HG03571 (cell line): Measurements from ENCODE around the gene ESPNL.

ENCODE experiments used
- ATAC-seq: cut with Tn5 transposase; IDR thresholded peaks from one replicate; pipeline ENCODE4 v1.9.1; 2021; ENCODE audit not compliant: unreplicated experiment

The ESPNL gene

DNA sequence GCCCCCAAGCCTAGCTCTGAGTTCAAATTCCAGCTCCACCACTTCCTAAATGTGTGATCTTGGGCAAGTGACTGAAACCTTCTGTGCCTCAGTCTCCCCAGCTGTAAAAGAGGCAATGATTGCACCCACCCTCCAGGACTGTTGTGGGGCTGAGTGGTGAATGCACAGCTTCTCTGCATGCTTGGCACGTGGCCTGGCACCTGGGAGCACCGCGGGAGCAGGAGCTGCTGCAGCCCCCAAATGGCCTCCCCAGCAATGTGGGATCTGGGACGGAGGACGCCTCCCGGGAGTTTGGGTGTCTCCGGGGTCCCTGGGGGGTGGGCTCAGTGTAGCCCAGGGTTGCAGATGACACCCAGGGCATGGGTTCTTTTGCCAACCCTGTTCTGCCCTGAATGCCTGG is 39.9 kb downstream of the ESPNL start:
- ATAC-seq, result no peak

DNA sequence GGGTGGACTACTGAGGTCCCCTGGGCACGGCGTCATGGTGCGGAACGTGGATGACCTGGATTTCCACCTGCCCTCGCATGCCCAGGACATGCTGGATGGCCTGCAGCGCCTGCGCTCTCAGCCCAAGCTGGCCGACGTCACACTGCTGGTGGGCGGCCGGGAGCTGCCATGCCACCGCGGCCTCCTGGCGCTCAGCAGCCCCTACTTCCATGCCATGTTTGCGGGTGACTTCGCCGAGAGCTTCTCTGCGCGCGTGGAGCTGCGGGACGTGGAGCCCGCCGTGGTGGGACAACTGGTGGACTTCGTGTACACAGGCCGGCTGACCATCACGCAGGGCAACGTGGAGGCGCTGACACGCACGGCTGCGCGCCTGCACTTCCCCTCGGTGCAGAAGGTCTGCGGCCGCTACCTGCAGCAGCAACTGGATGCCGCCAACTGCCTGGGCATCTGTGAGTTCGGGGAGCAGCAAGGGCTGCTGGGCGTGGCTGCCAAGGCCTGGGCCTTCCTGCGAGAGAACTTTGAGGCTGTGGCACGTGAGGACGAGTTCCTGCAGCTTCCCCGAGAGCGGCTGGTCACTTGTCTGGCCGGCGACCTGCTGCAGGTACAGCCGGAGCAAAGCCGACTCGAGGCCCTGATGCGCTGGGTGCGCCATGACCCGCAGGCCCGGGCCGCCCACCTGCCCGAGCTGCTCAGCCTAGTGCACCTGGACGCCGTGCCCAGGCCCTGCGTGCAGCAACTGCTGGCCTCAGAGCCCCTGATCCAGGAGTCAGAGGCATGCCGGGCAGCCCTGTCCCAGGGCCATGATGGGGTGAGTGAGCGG is 40.8 kb downstream of the ESPNL start:
- no peak for ATAC-seq

DNA sequence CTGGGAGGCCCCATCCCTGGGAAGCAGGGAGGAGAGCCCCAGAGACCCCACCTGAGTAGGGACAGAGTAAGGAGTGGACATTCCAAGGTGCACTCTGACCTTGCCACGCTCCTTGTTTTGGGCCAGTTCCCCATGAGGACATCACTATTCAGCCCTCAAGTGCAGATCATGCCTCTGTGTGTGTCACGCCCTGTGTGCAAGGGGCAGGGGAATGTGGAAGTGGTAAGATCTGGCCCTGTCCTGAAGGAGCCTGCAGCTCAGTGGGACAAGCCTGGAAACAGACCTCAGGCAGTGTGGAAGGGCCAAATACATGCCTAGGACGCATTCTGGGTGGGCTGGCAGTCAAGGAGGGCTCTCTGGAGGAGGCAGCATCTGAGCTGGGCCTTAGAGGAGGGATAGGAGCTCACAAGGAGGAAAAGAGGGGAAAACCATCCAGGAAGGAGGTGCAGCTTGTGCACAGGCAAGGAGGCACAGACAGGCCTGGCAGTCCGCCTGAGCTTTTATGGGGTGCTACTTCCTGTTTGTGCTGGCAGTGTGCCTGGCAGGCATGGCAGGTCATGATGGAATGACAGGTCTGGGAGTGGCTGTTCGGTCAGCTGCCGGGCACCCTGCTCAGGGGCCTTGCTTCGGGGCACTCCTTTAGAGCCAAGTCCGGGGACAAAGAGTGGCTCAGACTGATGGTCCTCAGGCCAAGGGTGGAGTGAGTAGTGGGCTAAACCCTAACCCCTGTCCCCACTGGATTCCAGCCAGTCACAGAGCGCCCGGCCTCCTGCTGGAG is 41.6 kb downstream of the ESPNL start:
- no peak for ATAC-seq

DNA sequence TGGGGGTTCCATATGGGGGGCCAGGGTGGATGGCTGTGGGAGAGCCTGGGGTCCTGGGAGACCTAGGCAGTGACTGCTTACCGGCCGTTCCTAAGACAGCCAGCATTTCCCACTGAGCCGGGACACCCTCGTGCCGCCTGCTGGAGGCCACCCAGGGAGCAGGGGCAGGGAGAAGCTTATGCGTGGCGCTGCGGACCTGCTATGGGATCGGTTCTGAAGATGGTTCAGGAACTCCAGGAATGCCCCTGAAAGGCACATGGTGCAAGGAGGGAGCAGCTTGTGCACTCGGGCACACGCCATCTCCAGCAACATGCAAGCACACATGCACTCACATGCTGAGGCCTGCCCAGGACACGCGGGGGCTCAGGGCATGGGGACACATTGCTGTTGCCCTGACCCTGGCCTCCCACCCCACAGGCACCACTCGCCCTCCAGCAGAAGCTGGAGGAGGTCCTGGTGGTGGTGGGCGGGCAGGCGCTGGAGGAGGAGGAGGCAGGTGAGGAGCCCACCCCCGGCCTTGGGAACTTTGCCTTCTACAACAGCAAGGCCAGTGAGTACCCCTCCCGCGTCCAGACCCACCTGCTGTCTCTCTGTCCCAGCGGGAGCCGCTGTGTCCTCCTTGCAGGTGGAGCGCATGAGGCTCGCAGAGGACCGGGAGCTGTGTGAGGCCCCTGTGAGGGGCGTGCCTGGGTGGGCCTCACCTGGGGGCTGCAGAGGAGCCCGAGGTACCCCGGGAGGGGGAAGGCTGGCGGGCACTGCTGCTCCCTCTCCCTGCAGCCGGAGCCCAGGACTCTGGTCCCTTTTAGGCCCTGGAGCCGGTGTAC is 42.5 kb downstream of the ESPNL start:
- no peak for ATAC-seq

DNA sequence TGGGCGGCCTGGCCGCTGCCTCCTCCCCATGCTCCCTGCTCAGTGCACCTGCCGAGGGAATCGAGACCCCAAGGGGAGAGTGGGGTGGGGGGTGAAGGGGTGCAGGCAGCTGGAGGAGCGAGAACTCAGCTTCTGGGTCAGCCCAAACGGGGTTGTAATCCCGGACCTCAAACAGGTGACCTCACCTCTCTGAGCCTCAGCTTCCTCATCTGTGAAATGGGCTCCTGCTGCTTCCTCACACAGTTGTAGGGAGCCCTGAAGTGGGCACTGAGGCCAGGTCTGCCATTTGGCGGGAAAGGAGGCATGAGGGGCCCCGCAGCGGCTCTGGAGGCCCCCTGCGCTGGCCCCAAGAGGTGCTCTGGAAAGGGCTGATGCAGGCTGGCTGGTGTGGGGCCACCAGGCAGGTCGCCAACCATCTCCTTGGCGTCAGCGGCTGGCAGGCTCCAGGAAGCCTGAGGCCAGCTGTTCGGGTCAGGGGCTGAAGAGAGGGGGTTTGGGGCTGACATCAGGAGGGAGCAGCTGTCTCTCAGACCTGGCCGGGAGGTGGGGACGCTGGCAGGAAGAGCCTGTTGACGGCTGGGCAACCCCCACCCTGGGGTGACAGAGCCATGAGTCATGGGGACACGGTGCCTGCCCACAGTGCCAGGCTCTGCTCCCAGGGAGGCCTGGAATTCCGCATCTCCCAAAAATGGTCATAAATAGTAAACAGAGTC is 43.3 kb downstream of the ESPNL start:
- no peak for ATAC-seq

DNA sequence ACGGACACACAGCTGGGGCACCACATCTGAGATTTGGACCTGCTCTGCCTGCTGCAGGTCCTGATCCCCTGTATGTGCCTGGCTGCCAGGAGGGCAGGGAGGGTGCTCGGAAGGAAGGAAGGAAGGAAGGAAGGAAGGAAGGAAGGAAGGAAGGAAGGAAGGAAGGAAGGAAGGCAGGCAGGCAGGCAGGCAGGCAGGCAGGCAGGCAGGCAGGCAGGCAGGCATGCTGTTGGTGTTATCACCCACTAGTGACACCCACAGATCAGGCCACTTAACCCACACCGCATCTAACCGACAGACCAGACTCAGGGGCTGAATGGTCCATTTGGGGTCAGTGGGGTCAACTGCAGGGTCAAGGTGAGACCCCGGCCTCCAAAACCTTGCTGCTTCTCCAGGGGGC is 44.1 kb downstream of the ESPNL start:
- ATAC-seq, result no peak

DNA sequence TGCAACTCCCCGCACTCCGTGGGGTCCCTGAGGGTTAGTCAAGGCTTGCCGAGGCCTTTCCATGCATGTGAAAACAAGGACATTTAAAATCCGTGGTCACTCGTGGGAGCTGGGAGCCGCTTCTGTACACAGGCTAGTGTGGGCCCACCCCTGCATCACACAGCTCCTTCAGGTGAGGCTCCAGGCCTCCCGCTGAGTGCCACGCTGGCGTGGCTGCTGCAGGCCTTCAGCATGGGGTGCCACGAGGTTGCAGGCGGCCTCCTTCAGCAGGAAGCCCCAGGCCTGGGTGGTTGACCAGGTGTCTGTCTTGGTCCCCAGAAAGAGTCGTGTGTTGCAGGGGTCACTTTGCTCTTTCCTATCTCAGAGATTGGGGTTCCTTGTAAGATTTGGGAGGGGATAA is 44.9 kb downstream of the ESPNL start:
- no peak for ATAC-seq

DNA sequence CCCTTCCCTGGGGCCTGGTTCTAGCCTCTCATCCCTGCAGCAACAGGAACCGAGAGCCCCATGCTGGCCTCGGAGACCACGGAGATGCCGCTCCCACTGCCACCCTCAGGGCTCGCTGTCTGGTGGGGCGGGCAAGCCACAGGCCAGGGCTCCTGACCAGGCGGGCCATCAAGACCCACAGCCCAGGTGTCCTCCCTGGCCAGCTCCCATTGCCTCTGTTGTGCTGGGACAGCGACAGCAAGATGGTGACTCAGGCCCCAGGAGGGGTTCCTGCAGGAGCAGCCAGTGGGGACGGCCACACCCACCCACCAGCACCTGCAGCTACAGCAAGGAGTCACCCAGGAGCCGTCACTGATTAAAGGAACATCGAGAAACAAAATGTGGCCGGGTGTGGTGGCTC is 45.7 kb downstream of the ESPNL start:
- no peak for ATAC-seq

DNA sequence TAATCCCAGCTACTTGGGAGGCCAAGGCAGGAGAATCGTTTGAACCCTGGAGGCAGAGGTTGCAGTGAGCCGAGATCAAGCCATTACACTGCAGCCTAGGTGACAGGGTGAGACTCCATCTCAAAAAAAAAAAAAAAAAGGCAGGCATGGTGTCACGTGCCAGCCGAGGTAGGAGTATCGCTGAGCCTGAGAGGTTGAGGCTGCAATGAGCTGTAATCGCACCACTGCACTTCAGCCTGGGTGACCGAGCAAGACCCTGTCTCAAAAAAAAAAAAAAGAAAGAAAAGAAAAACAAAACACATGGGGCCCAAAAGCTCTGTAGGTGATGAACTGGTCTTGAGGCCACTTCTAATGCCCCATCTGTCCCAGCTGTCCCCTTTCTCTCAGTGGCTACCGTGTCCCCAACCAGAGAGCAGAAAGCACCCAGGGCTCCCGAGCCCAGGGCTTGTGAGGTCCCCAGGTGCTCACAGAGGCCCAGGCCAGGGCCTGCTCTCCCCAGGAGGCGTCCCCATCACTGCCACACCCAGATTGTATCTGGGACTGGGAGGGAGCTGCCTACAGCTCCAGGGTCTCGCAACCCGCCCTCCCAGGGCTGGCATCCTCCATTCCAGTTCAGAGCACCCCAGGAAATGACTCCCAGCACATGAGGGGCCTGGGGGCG is 46.9 kb downstream of the ESPNL start:
- no peak for ATAC-seq

DNA sequence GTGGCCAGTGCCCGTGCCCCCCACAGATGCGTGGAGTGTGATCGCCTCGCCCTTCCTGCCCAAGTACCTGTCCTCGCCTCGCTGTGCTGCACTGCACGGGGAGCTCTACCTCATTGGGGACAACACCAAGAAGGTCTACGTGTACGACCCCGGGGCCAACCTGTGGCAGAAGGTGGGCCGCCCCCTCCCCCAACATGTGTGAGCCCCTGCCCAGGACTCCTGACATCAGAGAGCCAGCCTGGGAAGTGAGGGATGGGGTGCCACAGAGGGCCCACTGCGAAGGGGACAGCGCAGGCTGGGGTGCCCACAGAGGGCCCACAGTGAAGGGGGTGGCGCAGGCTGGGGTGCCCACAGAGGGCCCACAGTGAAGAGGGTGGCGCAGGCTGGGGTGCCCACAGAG is 48.8 kb downstream of the ESPNL start:
- ATAC-seq, result no peak

DNA sequence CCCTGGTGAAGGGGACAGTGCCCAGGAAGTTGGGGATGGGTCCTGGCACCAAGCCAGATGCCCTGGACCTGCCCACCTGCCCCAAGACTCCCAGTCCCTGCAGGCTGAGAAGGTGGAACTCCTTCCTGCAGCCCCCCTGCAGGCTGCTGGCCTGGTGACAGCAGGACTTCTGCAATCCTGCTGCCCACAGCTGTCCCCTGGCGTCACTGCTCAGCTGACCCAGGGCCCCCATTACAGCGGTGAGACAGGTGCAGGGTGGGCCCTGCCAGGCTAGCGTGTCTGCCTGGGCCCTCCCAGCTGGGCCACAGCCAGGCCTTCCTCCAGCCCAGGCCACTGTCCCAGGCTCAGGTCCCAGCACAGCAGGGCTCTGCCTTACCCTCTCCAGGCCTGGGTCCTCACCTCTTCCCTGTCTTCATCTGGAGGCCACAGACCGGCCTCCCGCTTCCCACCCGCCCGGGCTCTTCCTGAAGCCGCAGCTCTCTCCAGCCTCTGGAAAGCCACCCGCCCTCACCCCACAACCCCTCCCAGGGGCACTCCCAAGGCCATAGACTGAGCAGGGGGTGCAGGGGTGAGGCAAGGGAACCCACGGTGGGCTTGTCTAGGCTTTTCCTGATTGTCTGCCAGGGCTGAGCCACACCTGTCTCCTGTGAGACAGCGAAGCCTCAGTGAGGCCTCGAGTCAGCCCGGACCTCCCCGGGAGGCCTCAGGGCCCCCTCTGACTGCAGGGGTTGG is 49.9 kb downstream of the ESPNL start:
- no peak for ATAC-seq

DNA sequence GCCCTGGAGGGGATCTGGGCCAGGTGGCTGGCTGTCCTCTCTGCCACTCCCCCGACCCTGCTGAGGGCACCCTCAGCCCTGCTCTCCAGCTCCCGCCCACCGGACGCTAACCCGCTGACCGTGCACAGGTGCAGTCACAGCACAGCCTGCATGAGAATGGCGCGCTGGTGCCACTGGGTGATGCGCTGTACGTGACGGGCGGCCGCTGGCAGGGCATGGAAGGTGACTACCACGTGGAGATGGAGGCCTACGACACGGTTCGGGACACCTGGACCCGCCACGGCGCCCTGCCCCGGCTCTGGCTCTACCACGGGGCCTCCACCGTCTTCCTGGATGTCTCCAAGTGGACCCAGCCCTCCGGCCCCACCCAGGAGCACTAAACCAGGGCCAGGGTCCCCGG is 50.5 kb downstream of the ESPNL start:
- ATAC-seq, result no peak

DNA sequence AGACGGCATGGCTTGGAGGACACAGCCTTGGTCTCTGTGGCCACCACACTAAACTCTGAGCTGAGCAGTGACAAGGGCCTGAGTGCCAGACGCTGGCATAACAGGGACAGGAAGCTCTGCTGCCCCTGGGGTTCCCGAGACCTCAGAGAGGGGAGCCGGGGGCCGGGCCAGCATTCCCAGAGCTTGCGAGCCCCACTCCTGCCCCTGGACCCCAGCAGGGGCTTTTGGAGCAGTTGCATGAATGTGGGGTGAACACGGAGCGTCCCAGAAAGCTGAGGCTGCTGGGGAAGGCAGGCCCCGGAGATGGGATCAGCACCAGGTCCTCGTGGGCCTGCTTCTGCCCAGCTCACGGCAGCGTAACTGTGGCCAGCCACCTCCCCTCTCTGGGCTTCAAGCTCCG is 51.1 kb downstream of the ESPNL start:
- no peak for ATAC-seq

DNA sequence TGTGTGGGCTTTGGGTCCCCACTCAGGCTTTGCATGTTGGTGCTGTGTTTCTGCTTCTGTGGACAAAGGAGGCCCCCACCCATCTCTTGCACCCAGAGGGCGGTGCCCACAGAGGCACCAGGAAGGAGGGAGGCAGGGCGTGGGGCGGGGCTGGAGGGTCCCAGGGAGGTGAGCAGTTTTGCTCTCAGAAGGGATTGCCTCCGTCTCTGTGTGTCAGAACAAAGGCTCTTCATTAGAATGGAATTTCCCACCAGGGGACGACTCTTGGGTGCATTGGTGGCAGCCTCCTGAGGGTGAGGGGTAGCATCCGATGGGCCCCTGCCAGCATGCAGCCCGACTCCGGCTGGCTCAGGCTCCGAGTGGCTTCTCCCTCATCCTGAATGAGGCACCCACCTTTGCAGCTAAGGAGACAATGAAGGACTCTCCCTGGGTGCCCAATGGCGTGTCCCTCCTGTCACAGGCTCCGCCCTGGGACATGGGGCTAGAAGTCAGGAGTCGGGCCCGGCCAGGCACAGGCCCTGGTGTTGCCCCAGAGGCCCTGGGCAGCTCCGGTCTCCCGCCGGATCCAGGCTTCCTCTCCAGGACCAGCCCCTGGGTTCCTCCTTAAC is 51.6 kb downstream of the ESPNL start:
- ATAC-seq, result no peak

DNA sequence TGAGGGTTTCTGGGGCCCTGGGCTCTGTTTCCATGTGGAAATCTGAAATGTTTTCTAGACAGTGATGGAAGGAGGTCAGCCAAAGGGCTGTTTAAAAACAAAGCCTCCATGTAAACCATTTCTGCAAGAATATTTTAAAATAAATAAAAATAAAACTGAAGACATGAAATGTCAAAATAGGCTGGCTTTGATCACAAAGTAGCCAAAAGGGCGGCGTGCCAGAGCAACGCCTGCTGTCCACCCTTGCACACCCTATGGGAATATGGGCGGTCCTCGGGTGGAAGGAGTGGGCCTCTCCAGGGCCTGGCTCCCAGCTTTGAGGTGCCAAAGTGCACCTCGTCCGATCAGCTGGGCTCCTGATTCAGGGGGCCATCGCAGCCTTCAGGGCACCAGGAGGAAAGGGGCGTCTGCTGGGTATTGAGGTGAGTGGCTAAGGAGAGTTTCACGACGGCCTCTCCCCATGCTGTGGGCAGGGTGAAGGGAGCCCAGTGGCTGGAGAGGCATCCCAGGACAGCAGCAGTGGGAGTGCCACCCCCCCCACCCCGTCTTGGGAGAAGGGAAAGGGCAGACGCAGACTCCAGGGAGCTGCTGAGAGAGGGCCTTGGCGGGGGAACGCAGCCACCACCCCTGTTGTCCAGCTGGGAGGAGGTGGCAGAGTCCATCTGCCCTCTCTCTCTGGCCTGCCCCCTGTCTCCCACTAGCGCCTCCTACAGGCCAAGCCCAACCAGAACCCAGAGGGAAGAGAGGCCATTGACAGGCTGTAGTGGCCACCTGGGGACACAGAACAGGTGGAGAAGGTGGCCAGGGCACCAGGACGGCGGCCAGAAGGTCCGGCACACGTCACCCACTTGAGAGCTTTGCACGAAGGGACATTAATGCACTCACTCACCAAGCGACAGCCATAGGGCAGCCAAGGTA is 52.9 kb downstream of the ESPNL start:
- ATAC-seq, result no peak

DNA sequence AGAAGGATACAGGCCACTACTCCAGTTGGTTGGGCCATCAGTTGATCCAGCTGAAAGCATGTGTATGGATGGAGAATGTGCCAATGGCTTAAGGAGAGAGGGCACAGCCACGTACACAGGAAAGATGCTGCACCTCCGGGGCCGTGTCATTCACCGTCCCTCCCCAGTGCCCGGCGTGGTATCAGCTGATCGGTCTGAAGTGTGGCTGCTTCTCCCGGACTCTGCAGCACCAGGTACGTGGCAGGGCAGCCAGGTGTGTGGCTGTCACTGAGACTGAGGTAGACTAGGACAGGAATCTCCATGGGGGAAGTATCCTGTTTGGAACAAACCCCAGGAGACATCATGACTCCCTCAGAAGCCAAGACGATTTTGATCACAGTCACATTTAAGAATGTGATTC is 54.4 kb downstream of the ESPNL start:
- ATAC-seq, result no peak

DNA sequence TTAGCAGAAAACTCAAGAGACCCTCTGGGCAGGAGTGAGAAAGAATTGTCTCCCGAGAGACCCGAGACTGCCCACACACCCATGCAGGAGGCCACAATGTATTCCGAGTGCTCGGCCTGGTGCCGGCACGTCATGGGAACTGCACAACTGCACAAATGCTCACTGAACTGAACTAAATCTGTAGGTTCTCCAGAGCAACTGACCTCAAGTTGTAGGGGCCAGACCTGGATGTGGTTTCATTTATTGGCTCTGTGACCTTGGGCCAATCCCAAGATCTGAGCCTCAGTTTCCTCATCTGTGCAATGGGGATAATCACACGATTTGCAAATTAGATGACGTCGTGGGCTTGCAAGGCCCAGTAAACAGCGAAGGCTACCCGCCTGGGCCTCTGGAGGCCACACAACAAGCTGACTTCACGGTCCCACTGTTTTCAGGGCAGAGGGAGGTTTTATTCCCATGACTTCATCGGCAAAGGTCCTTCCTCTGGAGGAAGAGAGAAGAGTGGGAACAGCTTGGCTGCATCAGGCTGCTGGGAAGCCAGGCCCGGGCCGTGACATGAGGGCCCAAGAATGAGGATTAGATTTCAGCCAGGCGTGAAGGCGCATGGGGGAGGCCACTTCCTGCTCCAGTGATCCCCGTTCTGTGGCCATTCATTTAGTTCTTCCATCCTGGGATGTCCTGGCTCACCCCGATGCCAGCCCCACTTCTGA is 55.1 kb downstream of the ESPNL start:
- ATAC-seq, result no peak
